B cell (primary cell): ENCODE results near the gene ADGRA3. TPM values are rescaled to one million over a fixed set of nuclear protein-coding genes. Genes with fewer than 3 reads are reported as not detected.

Experiments used
- ATAC-seq: fragments of 200-7000 bp; cut with Tn5 transposase; one replicate; pipeline ENCODE4 v1.10.0; 2021; ENCODE audit warnings: low read depth, mild to moderate bottlenecking, moderate number of reproducible peaks, moderate library complexity
- CTCF ChIA-PET: fragments of 350-600 bp; sonication (Branson Sonifier 250); formaldehyde crosslinking; loops from one replicate; lab custom pipeline; 2021; ENCODE audit warnings: antibody characterized with exemption, inconsistent platforms; lab: Charles Lee
- POLR2A ChIA-PET: fragments of 350-600 bp; sonication (Branson Sonifier 250); formaldehyde crosslinking; loops from one replicate; lab custom pipeline; 2021; ENCODE audit warnings: antibody characterized with exemption; lab: Charles Lee
- DNase-seq: peaks from one replicate; pipeline ENCODE4 v3.0.0; 2013
- H2AFZ ChIP-seq: 2 replicates; pipeline ENCODE4 v1.6.1; 2012; ENCODE audit warnings: mild to moderate bottlenecking, low read depth, low read length; ENCODE audit not compliant: insufficient read depth, poor library complexity, severe bottlenecking
- H3K27ac ChIP-seq, 2 donors: 1 replicate in 1 of 2; 2 replicates in 1 of 2; pipeline ENCODE4 v1.5.1; 2012 to 2013; ENCODE audit warnings: low read length in 2 of 2, mild to moderate bottlenecking in 2 of 2, moderate library complexity in 1 of 2
- H3K27me3 ChIP-seq, 4 experiments: fragments of 200-600 bp in 1 of 4; sonication (generic) in 1 of 4; replicated peaks in 1 of 4; 1 replicate in 2 of 4; 2 replicates in 2 of 4; pipeline versions ENCODE4 v1.6.1 to v1.7.0; 2013 to 2016; ENCODE audit warnings: low read length in 3 of 4, mild to moderate bottlenecking in 2 of 4, mixed read lengths in 1 of 4, moderate library complexity in 1 of 4; ENCODE audit not compliant: insufficient read depth in 4 of 4, control insufficient read depth in 3 of 4; ENCODE audit errors: control extremely low read depth in 1 of 4
- H3K36me3 ChIP-seq, 2 experiments: replicated peaks in 1 of 2; 1 replicate in 1 of 2; 2 replicates in 1 of 2; pipeline versions ENCODE4 v1.6.1 to v1.7.1; 2013; ENCODE audit warnings: low read length in 1 of 2; ENCODE audit not compliant: insufficient read depth in 2 of 2, control insufficient read depth in 1 of 2; ENCODE audit errors: control extremely low read depth in 1 of 2, extremely low read depth in 1 of 2
- H3K4me1 ChIP-seq, 2 donors: fragments of 200-600 bp in 1 of 2; sonication (generic) in 1 of 2; 1 replicate in 1 of 2; 2 replicates in 1 of 2; pipeline versions ENCODE4 v1.5.1 to v1.6.1; 2013 to 2017; ENCODE audit warnings: low read length in 2 of 2; ENCODE audit not compliant: control insufficient read depth in 2 of 2, insufficient read depth in 2 of 2
- H3K4me2 ChIP-seq: replicated peaks from 2 replicates; pipeline ENCODE3; 2012; ENCODE audit warnings: mild to moderate bottlenecking, low read depth, low read length; ENCODE audit not compliant: poor library complexity, severe bottlenecking
- H3K4me3 ChIP-seq, 5 experiments: fragments of 200-600 bp in 1 of 5; sonication (generic) in 1 of 5; 1 replicate in 3 of 5; 2 replicates in 2 of 5; pipeline versions ENCODE4 v1.5.1 to v1.7.0; 2011 to 2016; ENCODE audit warnings: low read length in 4 of 5, mild to moderate bottlenecking in 4 of 5, low read depth in 2 of 5, control low read depth in 1 of 5, moderate library complexity in 1 of 5; ENCODE audit not compliant: insufficient read depth in 1 of 5; ENCODE audit errors: control extremely low read depth in 1 of 5, extremely low read depth in 1 of 5
- H3K79me2 ChIP-seq: fragments of 200-600 bp; sonication (generic); one replicate; pipeline ENCODE4 v1.6.0; 2016; ENCODE audit warnings: low read length; ENCODE audit not compliant: control insufficient read depth, insufficient read depth
- H3K9ac ChIP-seq: fragments of 200-600 bp; sonication (generic); 2 replicates; pipeline ENCODE4 v1.6.1; 2017; ENCODE audit warnings: mild to moderate bottlenecking, low read length, moderate library complexity
- H3K9me3 ChIP-seq, 3 donors: one replicate each; pipeline versions ENCODE4 v1.6.1 to v1.7.1; 2013; ENCODE audit warnings: low read length in 2 of 3; ENCODE audit not compliant: control insufficient read depth in 2 of 3, insufficient read depth in 1 of 3; ENCODE audit errors: control extremely low read depth in 1 of 3
- H4K20me1 ChIP-seq: 2 replicates; pipeline ENCODE4 v1.6.0; 2012; ENCODE audit warnings: mild to moderate bottlenecking, low read length; ENCODE audit not compliant: insufficient read depth, control insufficient read depth, poor library complexity, severe bottlenecking
- H3K27ac Mint-ChIP-seq: one replicate; pipeline ENCODE4 v1.8.0; 2021; ENCODE audit warnings: mixed read lengths
- H3K27me3 Mint-ChIP-seq: one replicate; pipeline ENCODE4 v1.8.0; 2021; ENCODE audit warnings: mixed read lengths
- H3K4me1 Mint-ChIP-seq: one replicate; pipeline ENCODE4 v1.8.0; 2021; ENCODE audit warnings: mixed read lengths
- H3K4me3 Mint-ChIP-seq: one replicate; pipeline ENCODE4 v1.8.0; 2021; ENCODE audit warnings: mixed read lengths
- H3K9me3 Mint-ChIP-seq: one replicate; pipeline ENCODE4 v1.8.0; 2022; ENCODE audit warnings: mixed read lengths; ENCODE audit not compliant: insufficient read depth
- CTCF ChIP-seq: fragments of 200-600 bp; IDR thresholded peaks from one replicate; pipeline ENCODE4 v1.8.0; 2022; ENCODE audit warnings: antibody characterized with exemption, mild to moderate bottlenecking
- EZH2 ChIP-seq: IDR thresholded peaks from 2 replicates; pipeline ENCODE4 v1.6.1; 2012; ENCODE audit warnings: borderline replicate concordance, low read depth, mild to moderate bottlenecking, moderate library complexity, low read length; ENCODE audit not compliant: insufficient read depth, poor library complexity, severe bottlenecking
- WGBS: methylation state at CpG from one replicate; pipeline ENCODE4 v1.1.5; 2013; ENCODE audit warnings: missing lambda C conversion rate; ENCODE audit not compliant: insufficient coverage; 5-methylcytosine and 5-hydroxymethylcytosine counted together
- intact Hi-C: fragments of 100-400 bp; cut with micrococcal nuclease; formaldehyde crosslinking; loops from one replicate; pipeline ENCODE4 v1.10.0; 2022
- polyA plus RNA-seq: library from polyadenylated mRNA; depleted of rRNA; stranded (reverse); fragments of >200 nt; gene quantifications from 2 replicates; pipeline ENCODE4 v1.2.3, GENCODE V29; 2012
- total RNA-seq, 2 donors: library from RNA; stranded (reverse); fragments of 120-200 nt in 1 of 2; gene quantifications; 1 replicate in 1 of 2; 2 replicates in 1 of 2; pipeline versions ENCODE4 v1.2.3 to v1.2.4, GENCODE V29; 2013 to 2022

ADGRA3 gene
- total and polyA plus RNA-seq, 2 donors (not counting 1 experiment from before 2014, with no cell fraction given) = 0.25 TPM; not detected in 1

GRCh38 chr4:22338796-22339195 lies 177.1 kb downstream of the ADGRA3 start:
- H3K36me3 ChIP-seq = no peaks in the 10 kb centered on the region
- Mint-ChIP-seq H3K27ac (no peak overlapping the region), H3K27me3 (no peaks in the 10 kb centered on the region), H3K4me3 (no peak overlapping the region), H3K4me1 (no peaks in the 10 kb centered on the region), H3K9me3 (peaks cover 2% of the 10 kb centered on the region)
- H4K20me1 ChIP-seq = no peaks in the 10 kb centered on the region
- no peak overlapping the region for H3K9ac ChIP-seq
- H3K4me1 ChIP-seq = no peaks in the 10 kb centered on the region
- WGBS = 85% methylated on average over 2 of the region's 2 CpGs
- ATAC-seq = no peak
- H3K9me3 ChIP-seq = peaks cover 0 to 2% (median 0%) of the 10 kb centered on the region in 3 donors
- DNase-seq = no peak
- H3K79me2 ChIP-seq = no peaks in the 10 kb centered on the region
- H2AFZ ChIP-seq = no peak overlapping the region
- CTCF ChIA-PET = no interaction called here
- H3K27me3 ChIP-seq = no peaks in the 10 kb centered on the region
- H3K4me3 ChIP-seq = no peak overlapping the region
- no peak overlapping the region for H3K4me2 ChIP-seq
- no peak for TF ChIP-seq CTCF
- no peak for TF ChIP-seq EZH2
- POLR2A ChIA-PET = no interaction called here
- intact Hi-C loops = no loop called here
- H3K27ac ChIP-seq = no peak overlapping the region

Other genes starting within 250 kb of the ADGRA3 start
- gene GBA3, start 176.9 kb upstream of the ADGRA3 start, total RNA-seq = not detected in 2 replicates
- gene GBA3, start 176.9 kb upstream of the ADGRA3 start, polyA plus RNA-seq = not detected in 2 replicates